HG03354 (cell line): ENCODE measurements around the gene LIMS3.
"Not testable (repeated sequence)": the region's sequence is repeated elsewhere in the genome, so short reads cannot be mapped to it uniquely, and the experiment has no call there.

Experiments used
- ATAC-seq: cut with Tn5 transposase; IDR thresholded peaks from one replicate; pipeline ENCODE4 v1.9.1; 2021; ENCODE audit warnings: mild to moderate bottlenecking; ENCODE audit not compliant: unreplicated experiment, poor library complexity, severe bottlenecking

LIMS3 gene

GRCh38 chr2:109898462-109899336 is at the start of gene LIMS3:
Gene LIMS3, plus strand, starts transcription at chr2:109898688. Its CDS starts 41 bp downstream, at chr2:109898729.
- not testable (repeated sequence) for ATAC-seq

DNA sequence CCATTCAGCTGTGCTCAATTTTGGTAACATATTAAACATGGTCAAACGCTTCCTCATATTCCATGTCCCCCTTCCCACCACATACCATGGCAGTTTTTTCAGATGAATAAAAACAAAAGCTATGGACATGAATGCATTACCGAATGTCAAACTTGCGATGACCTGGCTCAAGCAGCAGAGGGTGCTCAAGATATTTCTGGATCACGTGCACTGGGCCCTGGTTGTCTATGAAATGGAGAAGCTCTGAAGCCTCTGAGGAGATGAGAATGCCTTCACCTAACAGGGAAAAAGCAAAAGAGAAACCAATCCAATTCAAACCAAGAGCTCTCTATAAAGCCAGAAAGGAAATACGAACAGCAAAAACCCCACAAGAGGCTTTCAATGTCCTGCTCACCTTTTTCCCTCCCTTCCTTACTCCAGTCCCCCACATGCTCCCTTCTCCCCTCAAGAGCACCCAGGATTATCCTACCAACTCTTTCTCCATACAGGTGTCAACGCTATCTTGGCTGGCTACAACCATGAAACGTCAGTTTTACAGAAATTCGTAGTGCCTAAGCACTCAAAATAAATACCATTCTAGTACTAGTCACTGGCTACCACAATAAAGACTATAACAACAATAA is 27.2 kb upstream of the LIMS3 start:
- peak; percentile 96 for ATAC-seq

- not testable (repeated sequence) for ATAC-seq
Measured at GRCh38 chr2:109876625-109877024, 21.9 kb upstream of the LIMS3 start.

DNA sequence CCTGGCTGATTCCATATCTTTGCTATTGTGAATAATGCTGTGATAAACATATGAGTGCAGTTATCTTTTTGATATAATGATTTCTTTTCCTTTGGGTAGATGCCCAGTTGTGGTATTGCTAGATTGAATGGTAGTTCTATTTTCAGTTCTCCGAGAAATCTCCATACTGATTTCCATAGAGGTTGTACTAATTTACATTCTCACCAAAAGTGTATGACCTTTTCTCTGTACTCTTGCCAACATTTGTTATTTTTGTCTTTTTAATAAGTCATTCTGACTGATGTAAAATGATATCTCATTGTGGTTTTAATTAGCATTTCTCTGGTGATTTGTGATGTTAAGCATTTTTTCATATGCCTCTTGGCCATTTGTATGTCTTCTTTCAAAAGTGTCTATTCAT is 16.4 kb upstream of the LIMS3 start:
- not testable (repeated sequence) for ATAC-seq

- not testable (repeated sequence) for ATAC-seq
Measured at GRCh38 chr2:109888414-109888813, 10.1 kb upstream of the LIMS3 start.

DNA sequence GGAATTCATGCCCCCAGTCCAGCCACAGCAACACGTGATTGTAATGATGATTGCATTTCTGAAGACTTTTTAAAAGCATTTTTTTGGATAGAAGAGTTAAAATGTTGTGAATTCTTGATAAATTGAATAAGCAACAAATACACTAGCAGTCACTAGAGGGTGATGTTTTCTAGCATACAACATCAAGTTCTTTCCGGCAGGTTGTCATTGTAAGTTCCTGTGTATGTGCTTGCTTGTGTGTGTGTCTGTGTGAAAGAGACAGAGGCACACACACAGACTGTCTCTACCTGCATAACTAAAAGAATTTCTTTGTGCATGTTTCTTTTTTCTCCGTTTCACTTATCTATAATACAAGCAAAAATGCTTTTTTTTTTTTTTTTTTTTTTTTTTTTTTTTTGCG is 8.6 kb upstream of the LIMS3 start:
- ATAC-seq = not testable (repeated sequence)

DNA sequence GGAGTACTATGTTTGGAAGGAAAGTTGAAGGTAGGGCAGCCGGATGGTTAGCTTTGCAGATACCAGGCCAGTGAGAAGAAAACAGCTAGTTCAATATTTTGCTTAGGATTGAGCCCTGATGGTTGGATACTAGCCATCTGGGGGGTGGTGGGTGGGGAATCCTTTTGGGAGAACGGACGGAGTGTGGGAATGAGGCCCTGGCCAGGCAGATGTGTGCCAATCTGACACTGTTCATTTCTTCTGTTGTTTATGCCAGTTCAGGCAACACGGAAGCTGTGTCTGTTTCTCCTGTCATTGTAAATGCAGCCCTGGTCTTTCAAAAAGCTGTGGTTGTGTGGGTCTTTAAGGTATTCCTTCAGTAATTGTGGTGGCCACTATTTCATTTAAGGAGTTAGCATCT is 7.5 kb upstream of the LIMS3 start:
- not testable (repeated sequence) for ATAC-seq

- ATAC-seq = not testable (repeated sequence)
Measured at GRCh38 chr2:109893736-109894135, 4.8 kb upstream of the LIMS3 start.

DNA sequence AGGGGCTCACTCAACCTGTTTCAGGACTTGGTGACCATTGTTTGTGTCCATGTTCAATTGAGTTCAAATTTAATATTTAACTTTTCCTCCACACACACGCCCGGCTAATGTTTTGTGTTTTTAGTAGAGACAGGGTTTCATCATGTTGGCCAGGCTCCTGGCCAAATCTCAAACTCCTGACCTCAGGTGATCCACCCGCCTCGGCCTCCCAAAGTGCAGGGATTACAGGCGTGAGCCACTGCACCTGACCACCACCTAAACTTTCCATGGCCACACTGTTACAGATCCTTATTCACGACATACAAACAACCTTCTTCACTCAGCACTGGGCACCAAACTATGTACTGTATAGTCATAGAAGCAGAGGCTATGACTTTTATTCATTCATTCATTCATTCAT is 4.3 kb upstream of the LIMS3 start:
- ATAC-seq = not testable (repeated sequence)

GRCh38 chr2:109895090-109895869 is 3.2 kb upstream of the LIMS3 start:
- ATAC-seq = not testable (repeated sequence)

DNA sequence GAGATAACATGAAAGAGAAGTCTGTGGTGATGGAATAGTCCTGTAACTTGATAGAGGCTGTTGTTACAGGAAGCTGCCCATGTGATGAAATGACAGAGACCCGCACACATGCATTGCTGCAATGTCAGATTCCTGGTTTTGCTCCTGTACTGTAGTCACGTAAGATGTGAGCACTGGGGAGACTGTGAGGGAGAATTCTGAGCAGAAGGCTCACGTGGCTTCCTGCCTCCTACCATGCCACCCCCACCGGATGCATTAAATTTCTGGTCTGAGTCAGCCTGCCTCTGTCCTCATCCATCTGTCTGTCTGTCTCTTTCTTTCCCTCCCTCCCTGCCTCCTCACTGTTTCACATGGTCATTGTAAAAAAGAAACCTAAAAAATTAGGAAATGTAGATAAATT is 2.3 kb upstream of the LIMS3 start:
- ATAC-seq = peak; percentile 100

GRCh38 chr2:109897769-109898461 is 573 bp upstream of the LIMS3 start:
- not testable (repeated sequence) for ATAC-seq

DNA sequence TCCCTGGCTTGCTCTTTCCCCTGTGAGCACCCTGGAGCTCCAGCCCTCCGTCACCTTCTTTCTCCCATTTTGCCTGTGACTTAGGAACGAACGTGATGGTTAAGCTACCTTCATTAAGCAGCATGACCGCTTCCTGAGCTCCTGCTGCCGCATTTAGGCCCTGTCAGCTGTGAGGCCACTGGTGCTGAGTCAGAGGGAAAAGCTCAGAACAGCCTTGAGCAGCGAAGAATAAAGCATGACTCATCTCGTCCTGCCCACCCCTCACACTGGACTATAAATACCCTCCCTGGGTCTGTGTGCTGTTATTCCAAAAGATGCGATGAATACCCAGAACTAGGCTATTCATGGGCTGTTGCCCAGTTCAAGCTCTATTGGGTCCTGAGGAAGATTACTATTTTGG is 7.3 kb downstream of the LIMS3 start:
- ATAC-seq = peak; percentile 80

GRCh38 chr2:109908626-109909025 is 10.1 kb downstream of the LIMS3 start:
- not testable (repeated sequence) for ATAC-seq

DNA sequence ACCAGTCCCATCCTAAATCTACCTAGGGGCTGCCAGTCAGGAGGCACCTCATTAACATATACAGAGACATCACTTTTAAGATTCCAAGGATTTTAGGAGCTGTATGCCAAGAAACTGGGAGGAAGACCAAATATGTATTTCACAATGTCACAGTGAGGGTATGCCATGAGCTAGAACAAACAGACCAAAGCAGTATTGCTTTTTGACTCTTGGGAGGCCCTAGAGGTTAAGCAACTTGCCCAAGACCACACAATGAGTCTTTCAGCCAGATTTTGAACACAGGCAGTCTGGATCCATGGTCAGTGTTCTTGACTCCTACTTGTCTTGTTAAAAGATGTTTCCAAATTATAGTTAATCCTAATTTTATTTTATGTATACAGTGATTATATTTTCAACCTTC is 12.3 kb downstream of the LIMS3 start:
- not testable (repeated sequence) for ATAC-seq

GRCh38 chr2:109913911-109914310 is 15.4 kb downstream of the LIMS3 start:
- not testable (repeated sequence) for ATAC-seq

- ATAC-seq = not testable (repeated sequence)
Measured at GRCh38 chr2:109914552-109914951, 16.1 kb downstream of the LIMS3 start.

GRCh38 chr2:109915830-109916229 is 17.3 kb downstream of the LIMS3 start:
- not testable (repeated sequence) for ATAC-seq

DNA sequence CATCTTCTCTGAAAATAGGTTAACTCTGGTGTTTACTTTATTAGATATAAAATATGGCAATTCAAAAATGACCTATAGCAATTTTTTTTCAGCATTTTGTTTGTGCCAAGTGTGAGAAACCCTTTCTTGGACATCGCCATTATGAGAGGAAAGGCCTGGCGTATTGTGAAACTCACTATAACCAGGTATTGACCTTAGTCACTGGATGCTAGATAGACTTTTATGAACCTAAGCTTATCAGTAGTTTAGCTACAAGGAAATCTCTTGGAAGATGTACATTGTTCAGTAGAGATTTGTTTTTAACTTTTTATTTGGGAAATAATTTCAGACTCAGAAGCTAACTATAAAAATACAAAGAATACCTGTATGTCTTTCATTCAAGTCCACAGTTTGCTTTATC is 21.7 kb downstream of the LIMS3 start:
- ATAC-seq = not testable (repeated sequence)
